ENCODE results near the gene ACOT13. TPM values are rescaled to one million over a fixed set of nuclear protein-coding genes. Genes with fewer than 3 reads are reported as not detected.
"Not testable (repeated sequence)": the region's sequence is repeated elsewhere in the genome, so short reads cannot be mapped to it uniquely, and the experiment has no call there.

The ACOT13 gene
- total and polyA plus RNA-seq, 2 of the 4 experiments (the other 2 are of a cell fraction) = 3.6 to 25.7 TPM

DNA sequence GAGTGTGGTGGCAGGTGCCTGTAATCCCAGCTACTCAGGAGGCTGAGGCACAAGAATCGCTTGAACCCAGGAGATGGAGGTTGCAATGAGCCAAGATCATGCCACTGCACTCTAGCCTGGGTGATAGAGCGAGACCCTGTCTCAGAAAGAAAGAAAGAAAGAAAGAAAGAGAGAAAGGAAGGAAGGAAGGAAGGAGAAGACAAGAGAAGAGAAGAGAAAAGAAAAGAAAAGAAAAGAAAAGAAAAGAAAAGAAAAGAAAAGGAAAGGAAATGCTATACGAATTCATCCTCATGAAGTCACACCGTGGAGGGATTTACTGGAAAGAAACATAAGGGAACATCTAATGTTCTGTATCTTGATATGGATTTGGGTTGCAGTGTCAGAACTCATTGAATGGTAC, 67.8 kb downstream of the ACOT13 start:
- H3K4me2 ChIP-seq (ENCODE audit: low read depth, low read length); H3K36me3 ChIP-seq (ENCODE audit: control insufficient read depth, insufficient read depth, low read length); H3K27ac ChIP-seq (ENCODE audit: insufficient read depth, low read length); BruUV-seq (replicated peaks); H3K4ac ChIP-seq (ENCODE audit: low read depth, low read length); dilution Hi-C loops (cut with HindIII; ENCODE audit: low sequenced_read_pairs, unreplicated experiment); H2AK9ac ChIP-seq (replicated peaks; ENCODE audit: low read depth, low read length, poor library complexity); H3K56ac ChIP-seq (ENCODE audit: extremely low read depth, insufficient read depth, low read length); H4K20me1 ChIP-seq (ENCODE audit: insufficient read depth, low read length); H3K9me1 ChIP-seq (ENCODE audit: insufficient read depth, low read length); H2AFZ ChIP-seq (replicated peaks; ENCODE audit: low read length, poor library complexity); H2BK20ac ChIP-seq (ENCODE audit: low read depth, low read length); H3K9me3 ChIP-seq (ENCODE audit: control insufficient read depth, insufficient read depth, low read length); intact Hi-C loops (cut with micrococcal nuclease); H2BK120ac ChIP-seq (ENCODE audit: low read depth, low read length); in situ Hi-C loops (cut with MboI; ENCODE audit: low sequenced_read_pairs); H3K18ac ChIP-seq (ENCODE audit: low read depth, low read length); H3K14ac ChIP-seq (replicated peaks; ENCODE audit: low read depth, low read length); H3K27me3 ChIP-seq (ENCODE audit: control insufficient read depth, insufficient read depth, low read length); H2AK5ac ChIP-seq (ENCODE audit: low read depth, low read length); H2BK5ac ChIP-seq (ENCODE audit: low read depth, low read length, poor library complexity, severe bottlenecking); H4K8ac ChIP-seq (ENCODE audit: low read depth in 2 of 2, low read length in 2 of 2); ATAC-seq (ENCODE audit: low read depth); H3K79me1 ChIP-seq (ENCODE audit: low read depth in 1 of 2, low read length in 2 of 2); POLR2A ChIA-PET (ENCODE audit: unreplicated experiment); H3K23ac ChIP-seq (ENCODE audit: low read depth, low read length); DNase-seq; H3K4me3 ChIP-seq (ENCODE audit: insufficient read depth, low read depth, low read length); H3K9ac ChIP-seq (ENCODE audit: low read depth, low read length); CTCF ChIA-PET; H4K91ac ChIP-seq (ENCODE audit: insufficient read depth, low read depth, low read length); H4K5ac ChIP-seq (ENCODE audit: low read depth, low read length); H3K4me1 ChIP-seq (ENCODE audit: control insufficient read depth, insufficient read depth, low read length); H2BK15ac ChIP-seq (ENCODE audit: low read depth, low read length): not testable (repeated sequence)
- WGBS, 2 experiments (ENCODE audit: extremely low coverage in 2 of 2, insufficient read length in 1 of 2) = 100% methylated on average over 1 of the region's 4 CpGs; no CpG with 5 or more reads in 1 of the 2 experiments
